Measurements from ENCODE around the gene THEM5. TPM values are rescaled to one million over a fixed set of nuclear protein-coding genes. Genes with fewer than 3 reads are reported as not detected.

The THEM5 gene
- total RNA-seq (2022; extraction: Qiagen RNA extraction; ENCODE audit: low read depth): not detected in 5 replicates

GRCh38 chr1:151853411-151853943, at the start of gene THEM5:
TSS of gene THEM5 (minus strand) at chr1:151853712. CDS start at chr1:151853565, 147 bp downstream.

GRCh38 chr1:151839457-151840403, 13.8 kb downstream of the THEM5 start, which contains the start of gene C2CD4D:
TSS of gene C2CD4D (minus strand) at chr1:151839820. CDS start at chr1:151838989, 831 bp downstream.

GRCh38 chr1:151831605-151832004, 21.9 kb downstream of the THEM5 start, which contains the start of gene RORC:
TSS of gene RORC (minus strand) at chr1:151831802. CDS start at chr1:151831764, 38 bp downstream.

GRCh38 chr1:151805066-151805820, 48.3 kb downstream of the THEM5 start, which contains the start of gene LINGO4:
TSS of gene LINGO4 (minus strand) at chr1:151805419. CDS start at chr1:151802704, 2,715 bp downstream.

Other genes starting within 250 kb of the THEM5 start
- 6.9 to 10.9 TPM (median 8.1 TPM) in 5 replicates for gene SNX27, start 241.7 kb downstream of the THEM5 start, total RNA-seq (2022; extraction: Qiagen RNA extraction; ENCODE audit: low read depth)
- gene CELF3, start 136.9 kb downstream of the THEM5 start, total RNA-seq (2022; extraction: Qiagen RNA extraction; ENCODE audit: low read depth): 0.08 TPM in 1 of 5 replicates, not detected in the others
- 0.43 TPM in 1 of 5 replicates, not detected in the others for gene RIIAD1, start 132.2 kb downstream of the THEM5 start, total RNA-seq (2022; extraction: Qiagen RNA extraction; ENCODE audit: low read depth)
- 70.2 to 91.4 TPM (median 83.9 TPM) in 5 replicates for gene MRPL9, start 90.2 kb downstream of the THEM5 start, total RNA-seq (2022; extraction: Qiagen RNA extraction; ENCODE audit: low read depth)
- gene TDRKH, start 63.2 kb downstream of the THEM5 start, total RNA-seq (2022; extraction: Qiagen RNA extraction; ENCODE audit: low read depth): 5.9 to 6.9 TPM (median 6.6 TPM) in 5 replicates
- gene LINGO4, start 48.3 kb downstream of the THEM5 start, total RNA-seq (2022; extraction: Qiagen RNA extraction; ENCODE audit: low read depth): not detected in 5 replicates
- 0.03 to 0.06 TPM in 2 of 5 replicates, not detected in the others for gene RORC, start 21.9 kb downstream of the THEM5 start, total RNA-seq (2022; extraction: Qiagen RNA extraction; ENCODE audit: low read depth)
- not detected in 5 replicates for gene C2CD4D, start 13.9 kb downstream of the THEM5 start, total RNA-seq (2022; extraction: Qiagen RNA extraction; ENCODE audit: low read depth)
- 12.7 to 14.1 TPM (median 13.4 TPM) in 5 replicates for gene THEM4, start 55.8 kb upstream of the THEM5 start, total RNA-seq (2022; extraction: Qiagen RNA extraction; ENCODE audit: low read depth)
- 1,952 to 2,092 TPM (median 2,021 TPM) in 5 replicates for gene S100A10, start 140.1 kb upstream of the THEM5 start, total RNA-seq (2022; extraction: Qiagen RNA extraction; ENCODE audit: low read depth)
- gene S100A11, start 183.3 kb upstream of the THEM5 start, total RNA-seq (2022; extraction: Qiagen RNA extraction; ENCODE audit: low read depth): 1,668 to 1,944 TPM (median 1,920 TPM) in 5 replicates
- not detected in 5 replicates for gene TCHHL1, start 235.4 kb upstream of the THEM5 start, total RNA-seq (2022; extraction: Qiagen RNA extraction; ENCODE audit: low read depth)

Measured in A549 treated with CpdA at 1 μM for 4 hours (cell line).